ENCODE data around the gene BACE1-AS.
"Not testable (repeated sequence)": the region's sequence is repeated elsewhere in the genome, so short reads cannot be mapped to it uniquely, and the experiment has no call there.

BACE1-AS gene

DNA sequence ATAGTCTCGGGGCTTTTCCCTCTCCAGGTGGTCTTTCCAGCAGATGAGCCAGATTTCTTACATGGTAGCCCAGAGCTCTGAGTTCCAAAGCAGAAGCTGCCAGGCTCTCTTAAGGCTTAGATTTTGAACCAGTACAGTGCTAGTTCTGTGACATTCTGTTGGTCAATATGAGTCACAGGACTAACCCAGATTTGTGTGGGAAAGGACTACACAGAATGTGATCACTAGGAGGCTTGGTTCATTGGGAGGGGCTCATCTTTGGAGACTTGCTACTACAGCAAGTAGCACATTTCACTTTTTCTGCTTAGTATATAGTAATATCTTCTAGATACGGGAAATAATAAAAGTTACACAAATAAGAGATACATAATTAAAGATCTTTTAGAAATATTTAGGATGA, 34.6 kb upstream of the BACE1-AS start:
- H3K9me3 ChIP-seq = no peaks in the 10 kb centered on the region
- no peak overlapping the region for H3K4me3 ChIP-seq (ENCODE audit: low read depth in 1 of 2, low read length in 1 of 2)
- TF ChIP-seq, protein P1, sequence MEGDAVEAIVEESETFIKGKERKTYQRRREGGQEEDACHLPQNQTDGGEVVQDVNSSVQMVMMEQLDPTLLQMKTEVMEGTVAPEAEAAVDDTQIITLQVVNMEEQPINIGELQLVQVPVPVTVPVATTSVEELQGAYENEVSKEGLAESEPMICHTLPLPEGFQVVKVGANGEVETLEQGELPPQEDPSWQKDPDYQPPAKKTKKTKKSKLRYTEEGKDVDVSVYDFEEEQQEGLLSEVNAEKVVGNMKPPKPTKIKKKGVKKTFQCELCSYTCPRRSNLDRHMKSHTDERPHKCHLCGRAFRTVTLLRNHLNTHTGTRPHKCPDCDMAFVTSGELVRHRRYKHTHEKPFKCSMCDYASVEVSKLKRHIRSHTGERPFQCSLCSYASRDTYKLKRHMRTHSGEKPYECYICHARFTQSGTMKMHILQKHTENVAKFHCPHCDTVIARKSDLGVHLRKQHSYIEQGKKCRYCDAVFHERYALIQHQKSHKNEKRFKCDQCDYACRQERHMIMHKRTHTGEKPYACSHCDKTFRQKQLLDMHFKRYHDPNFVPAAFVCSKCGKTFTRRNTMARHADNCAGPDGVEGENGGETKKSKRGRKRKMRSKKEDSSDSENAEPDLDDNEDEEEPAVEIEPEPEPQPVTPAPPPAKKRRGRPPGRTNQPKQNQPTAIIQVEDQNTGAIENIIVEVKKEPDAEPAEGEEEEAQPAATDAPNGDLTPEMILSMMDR (IDR thresholded peaks at IDR 0.05) = no peak
- peaks cover 44% of the 10 kb centered on the region for H3K36me3 ChIP-seq
- no peaks in the 10 kb centered on the region for H3K4me1 ChIP-seq (ENCODE audit: control insufficient read depth in 1 of 2, insufficient read depth in 1 of 2, low read depth in 1 of 2, low read length in 1 of 2)
- H3K27ac ChIP-seq = no peak overlapping the region
- no peaks in the 10 kb centered on the region for H3K27me3 ChIP-seq

DNA sequence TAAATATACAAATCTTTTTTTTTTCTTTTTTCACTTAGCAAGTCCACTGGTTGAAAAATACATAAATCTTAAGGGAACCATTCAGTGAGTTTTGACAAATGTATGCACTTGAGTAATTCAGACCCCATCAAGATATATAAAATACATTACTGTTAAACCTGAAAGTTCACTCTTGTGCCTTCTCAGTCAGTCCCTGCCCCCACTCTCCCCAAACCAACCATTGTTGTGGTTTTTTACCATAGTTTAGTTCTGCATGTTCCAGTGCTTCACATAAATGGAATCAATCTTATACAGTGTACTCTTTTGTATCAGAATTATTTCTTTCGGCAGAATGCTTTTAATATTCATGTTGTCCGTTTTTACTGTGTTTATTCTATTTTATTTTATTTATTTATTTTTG, 32.6 kb upstream of the BACE1-AS start:
- Histone ChIP-seq H3K36me3 (peaks cover 38% of the 10 kb centered on the region), H3K27me3 (no peaks in the 10 kb centered on the region), H3K9me3 (no peaks in the 10 kb centered on the region), H3K27ac (no peak overlapping the region), H3K4me3 (ENCODE audit: low read depth in 1 of 2, low read length in 1 of 2) (no peak overlapping the region), H3K4me1 (ENCODE audit: control insufficient read depth in 1 of 2, insufficient read depth in 1 of 2, low read depth in 1 of 2, low read length in 1 of 2) (no peaks in the 10 kb centered on the region)
- TF ChIP-seq, protein P1 (IDR thresholded peaks at IDR 0.05) = no peak

DNA sequence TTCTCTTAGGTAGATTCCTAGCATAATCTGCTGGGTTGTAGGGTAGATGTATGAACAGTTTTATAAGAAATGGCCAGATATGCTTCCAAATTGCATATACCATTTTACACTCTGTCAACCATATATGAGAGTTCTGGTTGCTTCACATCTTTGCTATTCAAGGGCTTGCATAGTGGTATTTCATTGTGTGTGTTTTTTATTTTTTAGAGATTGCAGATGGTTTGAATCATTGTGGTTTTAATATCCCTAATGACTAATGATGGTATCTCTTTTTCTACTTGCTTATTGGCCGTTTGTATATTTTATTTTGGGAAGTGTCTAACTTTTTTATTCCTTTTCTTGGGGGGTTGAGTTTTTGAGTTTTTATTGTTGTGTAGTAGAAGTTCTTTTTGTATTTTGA, 31.7 kb upstream of the BACE1-AS start:
- Histone ChIP-seq H3K27ac (no peak overlapping the region), H3K9me3 (no peaks in the 10 kb centered on the region), H3K4me3 (ENCODE audit: low read depth in 1 of 2, low read length in 1 of 2) (no peak overlapping the region), H3K4me1 (ENCODE audit: control insufficient read depth in 1 of 2, insufficient read depth in 1 of 2, low read depth in 1 of 2, low read length in 1 of 2) (no peaks in the 10 kb centered on the region), H3K27me3 (no peaks in the 10 kb centered on the region), H3K36me3 (peaks cover 31% of the 10 kb centered on the region)
- TF ChIP-seq, protein P1 (IDR thresholded peaks at IDR 0.05) = no peak

DNA sequence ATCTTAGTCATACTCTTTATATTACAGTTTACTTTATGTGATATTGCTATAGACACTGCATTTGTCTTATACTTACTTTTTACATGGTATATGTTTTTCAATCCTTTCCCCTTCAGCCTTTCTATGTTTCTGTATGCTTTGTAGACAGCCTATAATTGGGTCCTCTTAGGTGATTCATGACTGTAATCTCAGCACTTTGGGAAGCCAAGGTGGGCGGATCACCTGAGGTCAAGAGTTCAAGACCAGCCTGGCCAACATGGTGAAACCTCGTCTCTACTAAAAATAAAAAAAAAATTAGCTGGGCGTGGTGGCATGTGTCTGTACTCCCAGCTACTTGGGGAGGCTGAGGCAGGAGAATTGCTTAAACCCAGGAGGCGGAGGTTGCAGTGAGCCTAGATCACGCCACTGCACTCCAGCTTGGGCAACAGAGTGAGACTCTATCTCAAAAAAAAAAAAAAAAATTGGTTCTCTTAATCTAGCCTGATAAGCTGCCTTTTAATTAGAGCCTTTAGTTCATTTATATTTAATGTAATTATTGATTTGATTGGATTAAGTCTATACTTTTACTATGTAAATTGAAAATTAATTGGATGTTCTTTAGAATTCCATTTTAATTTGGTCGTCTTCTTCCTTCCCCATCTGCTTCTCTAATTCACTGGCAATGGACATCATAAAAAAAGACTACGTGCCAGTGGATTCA, 26.4 kb upstream of the BACE1-AS start:
- not testable (repeated sequence) for H3K27me3 ChIP-seq; H3K27ac ChIP-seq; H3K9me3 ChIP-seq; H3K4me1 ChIP-seq (ENCODE audit: control insufficient read depth in 1 of 2, insufficient read depth in 1 of 2, low read depth in 1 of 2, low read length in 1 of 2); H3K4me3 ChIP-seq (ENCODE audit: low read depth in 1 of 2, low read length in 1 of 2)
- peaks cover 17% of the 10 kb centered on the region for H3K36me3 ChIP-seq

DNA sequence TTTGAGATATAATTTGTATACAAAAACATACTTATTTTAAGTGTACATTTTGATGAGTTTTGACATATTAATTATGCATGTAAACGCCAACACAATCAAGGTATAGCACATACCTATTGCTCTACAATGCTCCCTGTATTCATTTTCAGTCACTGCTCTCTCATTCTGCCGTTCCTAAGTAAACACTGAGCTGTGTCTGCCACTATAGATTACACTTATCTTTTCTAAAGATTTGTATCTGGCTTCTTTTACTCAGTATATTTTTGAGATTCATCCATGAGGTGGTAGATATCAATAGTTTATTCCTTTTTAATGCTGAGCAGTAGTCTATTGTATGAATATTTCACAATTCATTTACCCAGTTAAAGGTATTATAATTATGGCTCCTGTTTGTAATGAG, 25.4 kb upstream of the BACE1-AS start:
- TF ChIP-seq, protein P1 (IDR thresholded peaks at IDR 0.05) = no peak
- H3K4me3 ChIP-seq (ENCODE audit: low read depth in 1 of 2, low read length in 1 of 2) = no peak overlapping the region
- no peaks in the 10 kb centered on the region for H3K9me3 ChIP-seq
- no peaks in the 10 kb centered on the region for H3K27me3 ChIP-seq
- peaks cover 12% of the 10 kb centered on the region for H3K36me3 ChIP-seq
- H3K4me1 ChIP-seq (ENCODE audit: control insufficient read depth in 1 of 2, insufficient read depth in 1 of 2, low read depth in 1 of 2, low read length in 1 of 2) = no peaks in the 10 kb centered on the region
- no peak overlapping the region for H3K27ac ChIP-seq

DNA sequence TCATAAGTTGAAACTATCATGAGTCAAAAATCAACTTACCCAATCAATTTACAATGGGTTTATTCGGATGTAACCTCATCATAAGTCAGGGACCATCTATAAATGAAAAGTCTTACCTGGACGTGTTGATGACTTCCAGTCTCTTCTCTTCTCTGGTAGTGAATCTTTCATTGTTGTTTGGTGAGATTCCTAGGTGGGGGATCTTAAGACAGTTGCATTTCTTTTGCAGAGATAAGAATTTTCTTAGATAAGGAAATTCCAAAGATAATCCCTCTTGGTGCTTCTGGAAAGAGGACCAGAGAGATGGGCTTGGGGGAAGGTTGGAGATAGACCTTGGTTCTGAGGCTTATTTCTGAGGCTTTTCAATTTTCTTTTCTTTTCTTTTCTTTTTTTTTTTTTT, 21.3 kb upstream of the BACE1-AS start:
- H3K27me3 ChIP-seq = no peaks in the 10 kb centered on the region
- no peak overlapping the region for H3K4me3 ChIP-seq (ENCODE audit: low read depth in 1 of 2, low read length in 1 of 2)
- no peaks in the 10 kb centered on the region for H3K4me1 ChIP-seq (ENCODE audit: control insufficient read depth in 1 of 2, insufficient read depth in 1 of 2, low read depth in 1 of 2, low read length in 1 of 2)
- no peak overlapping the region for H3K27ac ChIP-seq
- TF ChIP-seq, protein P1 (IDR thresholded peaks at IDR 0.05) = no peak
- no peaks in the 10 kb centered on the region for H3K36me3 ChIP-seq
- H3K9me3 ChIP-seq = no peaks in the 10 kb centered on the region

Data from neutrophil (primary cell).